ENCODE data around the gene MAP3K7. TPM values are rescaled to one million over a fixed set of nuclear protein-coding genes. Genes with fewer than 3 reads are reported as not detected.
A peak's percentile ranks its signal among the peaks of the same experiment; 100 is the strongest.

The MAP3K7 gene
- total RNA-seq, 3 donors from 2014 or later (not counting 1 experiment from before 2014, with no cell fraction given): 17.5 to 30.2 (median 27.5) TPM

DNA sequence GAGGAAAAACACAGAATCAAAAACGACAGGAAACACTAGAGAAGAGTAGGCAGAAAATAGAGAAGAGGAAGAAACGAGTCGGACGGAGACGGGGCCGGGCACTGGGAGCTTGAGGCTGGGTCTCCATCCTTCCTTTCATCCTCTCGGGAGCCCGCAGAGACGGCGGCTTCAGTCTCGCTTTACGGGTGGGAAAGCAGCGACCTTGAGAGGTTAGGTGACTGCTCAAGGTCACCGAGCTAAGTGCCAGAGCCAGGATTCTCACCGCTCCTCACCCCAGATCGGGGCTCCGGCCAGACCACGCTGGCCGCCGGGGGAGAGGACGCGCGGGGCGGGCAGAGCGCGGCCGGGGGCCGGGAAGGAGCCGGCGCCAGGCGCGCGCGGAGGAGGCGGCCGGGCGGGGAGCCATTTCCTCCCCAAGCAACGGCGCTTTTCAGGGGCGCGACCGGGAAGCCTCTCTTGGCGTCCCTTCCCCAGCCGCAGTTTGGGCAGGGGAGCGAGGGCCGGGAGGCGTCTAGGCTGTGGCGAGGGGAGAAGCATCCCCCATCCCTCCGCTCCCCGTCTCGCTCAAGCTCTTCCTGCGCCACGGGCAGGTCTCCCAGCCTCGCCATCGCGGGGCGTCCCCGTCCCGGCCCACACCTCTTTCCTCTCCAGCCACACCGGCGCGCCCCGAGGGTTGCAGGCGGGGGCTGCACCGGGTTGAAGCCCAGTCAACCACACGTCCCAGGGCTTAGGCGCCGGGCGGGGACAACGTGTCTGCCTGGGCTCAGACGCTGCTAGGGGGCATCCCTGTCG, 24.1 kb upstream of the MAP3K7 start:
- Histone ChIP-seq H3K36me3 (ENCODE audit: control insufficient read depth, insufficient read depth, low read length) (no peaks in the 10 kb centered on the region), H3K4me3 (ENCODE audit: low read length) (peak overlapping the region; percentile 21), H3K9me3 (ENCODE audit: control insufficient read depth, insufficient read depth, low read length) (no peaks in the 10 kb centered on the region), H3K4me1 (ENCODE audit: control insufficient read depth, insufficient read depth, low read length) (peaks cover 14% of the 10 kb centered on the region), H3K27me3 (ENCODE audit: control insufficient read depth, insufficient read depth, low read length) (peaks cover 35% of the 10 kb centered on the region), H3K27ac (ENCODE audit: low read length) (no peak overlapping the region)
- WGBS (ENCODE audit: insufficient coverage): under 1% methylated on average over 72 of the region's 72 CpGs
- Mint-ChIP-seq H3K4me1 (peaks cover 8 to 13% of the 10 kb centered on the region in 2 donors), H3K36me3 (no peaks in the 10 kb centered on the region), H3K4me3 (peak overlapping the region; percentile 75), H3K9me3 (no peaks in the 10 kb centered on the region), H3K27ac (no peak overlapping the region), H3K27me3 (ENCODE audit: low read depth in 2 of 2) (peaks cover 55 to 77% of the 10 kb centered on the region in 2 donors)
- no peak for TF ChIP-seq CTCF (IDR thresholded peaks at IDR 0.05)
- DNase-seq (peak in 1 of 2 donors; percentile 31), ATAC-seq (peak in 2 of 3 donors; percentile 37 to 58)
- intact Hi-C loops (cut with micrococcal nuclease): no loop called here

DNA sequence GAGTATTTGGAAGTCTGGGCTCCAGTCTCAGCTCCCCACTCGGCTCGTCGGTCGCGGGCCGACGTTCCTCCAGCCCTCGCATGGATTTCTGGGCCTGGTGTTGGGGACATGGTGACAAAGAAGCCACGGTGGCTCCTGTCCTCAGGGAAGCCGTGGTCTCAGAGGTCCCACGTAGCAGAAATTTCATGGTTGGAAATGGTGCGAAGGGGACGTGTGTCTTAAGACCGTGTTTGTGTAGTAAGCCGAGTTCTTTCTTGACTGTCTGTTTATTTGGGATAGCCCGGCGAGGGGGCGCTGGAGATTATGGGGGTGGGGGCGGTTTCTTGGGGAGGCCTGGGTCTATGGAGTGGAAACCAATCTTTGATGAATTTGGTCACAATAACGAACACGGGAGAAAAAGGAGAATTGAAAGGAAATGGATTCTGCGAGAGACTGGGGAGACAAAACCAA, 23.5 kb upstream of the MAP3K7 start:
- H3K9me3 Mint-ChIP-seq: no peaks in the 10 kb centered on the region
- H3K36me3 Mint-ChIP-seq: no peaks in the 10 kb centered on the region
- no peak for TF ChIP-seq CTCF (IDR thresholded peaks at IDR 0.05)
- intact Hi-C loops (cut with micrococcal nuclease): no loop called here
- no peak for DNase-seq
- no peak overlapping the region for H3K27ac Mint-ChIP-seq
- H3K4me1 Mint-ChIP-seq: peaks cover 8 to 13% of the 10 kb centered on the region in 2 donors
- no peak overlapping the region for H3K27ac ChIP-seq (ENCODE audit: low read length)
- 5% methylated on average over 22 of the region's 22 CpGs for WGBS (ENCODE audit: insufficient coverage)
- no peaks in the 10 kb centered on the region for H3K36me3 ChIP-seq (ENCODE audit: control insufficient read depth, insufficient read depth, low read length)
- H3K4me3 Mint-ChIP-seq: peak overlapping the region; percentile 75
- peaks cover 14% of the 10 kb centered on the region for H3K4me1 ChIP-seq (ENCODE audit: control insufficient read depth, insufficient read depth, low read length)
- peaks cover 50 to 71% of the 10 kb centered on the region in 2 donors for H3K27me3 Mint-ChIP-seq (ENCODE audit: low read depth in 2 of 2)
- no peak for ATAC-seq
- H3K4me3 ChIP-seq (ENCODE audit: low read length): no peak overlapping the region
- peaks cover 34% of the 10 kb centered on the region for H3K27me3 ChIP-seq (ENCODE audit: control insufficient read depth, insufficient read depth, low read length)
- no peaks in the 10 kb centered on the region for H3K9me3 ChIP-seq (ENCODE audit: control insufficient read depth, insufficient read depth, low read length)

DNA sequence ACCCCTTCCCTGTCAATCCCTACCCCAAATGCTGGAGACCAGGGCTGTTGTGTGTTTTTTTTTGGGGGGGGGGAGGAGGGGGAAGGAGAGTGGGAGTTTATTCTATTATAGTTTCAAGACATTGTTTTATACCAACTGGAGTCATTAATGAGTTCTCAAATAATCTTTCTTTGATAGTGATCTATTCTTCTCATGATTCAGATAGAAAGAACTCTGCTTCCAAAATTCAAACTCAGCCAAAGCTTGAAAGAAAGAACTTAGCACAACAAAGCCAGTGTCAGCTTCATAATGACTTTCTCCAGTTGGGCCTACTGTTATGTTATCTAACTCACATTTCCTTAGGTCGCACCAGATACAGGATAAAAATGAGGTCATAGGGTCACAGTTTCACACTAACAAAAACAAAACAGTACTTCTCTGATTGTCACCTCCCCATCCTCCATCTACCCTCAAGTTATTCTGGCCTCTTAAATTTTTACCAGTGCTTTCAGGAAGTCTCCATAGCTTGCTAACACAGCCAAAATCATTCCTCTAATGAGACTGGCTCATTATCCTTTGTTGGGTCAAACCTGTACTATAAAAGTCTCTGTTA, 19.0 kb upstream of the MAP3K7 start:
- intact Hi-C loops (cut with micrococcal nuclease): no loop called here
- H3K27me3 Mint-ChIP-seq (ENCODE audit: low read depth in 2 of 2): peaks cover 45 to 76% of the 10 kb centered on the region in 2 donors
- no peak overlapping the region for H3K4me3 ChIP-seq (ENCODE audit: low read length)
- no peaks in the 10 kb centered on the region for H3K9me3 Mint-ChIP-seq
- no peak for TF ChIP-seq CTCF (IDR thresholded peaks at IDR 0.05)
- no peak overlapping the region for H3K27ac ChIP-seq (ENCODE audit: low read length)
- H3K4me3 Mint-ChIP-seq: no peak overlapping the region
- H3K36me3 ChIP-seq (ENCODE audit: control insufficient read depth, insufficient read depth, low read length): no peaks in the 10 kb centered on the region
- no peaks in the 10 kb centered on the region for H3K36me3 Mint-ChIP-seq
- peaks cover 22% of the 10 kb centered on the region for H3K27me3 ChIP-seq (ENCODE audit: control insufficient read depth, insufficient read depth, low read length)
- H3K4me1 ChIP-seq (ENCODE audit: control insufficient read depth, insufficient read depth, low read length): peaks cover 7% of the 10 kb centered on the region
- H3K4me1 Mint-ChIP-seq: peaks cover 8% of the 10 kb centered on the region in 2 donors
- ATAC-seq (no peak), DNase-seq (no peak)
- no peaks in the 10 kb centered on the region for H3K9me3 ChIP-seq (ENCODE audit: control insufficient read depth, insufficient read depth, low read length)
- WGBS (ENCODE audit: insufficient coverage): 45% methylated on average over 1 of the region's 1 CpG
- H3K27ac Mint-ChIP-seq: no peak overlapping the region
